ENCODE results near the gene ATL2.

- TF ChIP-seq CTCF (IDR thresholded peaks at IDR 0.05) = no peak
- no peak for TF ChIP-seq POLR2A (IDR thresholded peaks at IDR 0.05)
These were observed 131.0 kb downstream of the ATL2 start for GRCh38 chr2:38246105-38246504.
